ENCODE data around the gene TTC33.

DNA sequence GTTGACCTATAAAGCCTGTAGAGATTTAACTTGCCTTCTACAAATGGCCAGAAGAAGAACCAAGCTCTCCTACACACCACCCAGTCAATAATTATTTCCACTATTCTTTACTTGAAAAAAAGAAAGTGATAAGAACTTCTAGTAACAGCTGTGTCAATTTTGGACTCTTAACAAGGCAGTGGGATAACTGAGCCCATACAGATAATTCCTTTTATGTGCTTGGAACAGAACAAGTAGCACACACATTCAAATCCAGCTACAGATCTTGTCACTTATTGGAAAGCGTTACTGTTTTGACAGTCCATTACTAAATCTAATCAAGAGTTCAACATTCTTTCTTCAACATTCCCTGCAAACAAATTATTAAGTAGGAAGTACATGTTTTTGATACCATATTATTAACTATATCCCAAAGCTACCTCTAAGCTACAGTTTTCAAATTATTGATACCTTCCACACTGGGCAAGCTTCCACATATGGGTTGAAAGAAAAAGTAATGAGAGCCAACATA lies 69.7 kb downstream of the TTC33 start:
- TF ChIP-seq, protein P1, sequence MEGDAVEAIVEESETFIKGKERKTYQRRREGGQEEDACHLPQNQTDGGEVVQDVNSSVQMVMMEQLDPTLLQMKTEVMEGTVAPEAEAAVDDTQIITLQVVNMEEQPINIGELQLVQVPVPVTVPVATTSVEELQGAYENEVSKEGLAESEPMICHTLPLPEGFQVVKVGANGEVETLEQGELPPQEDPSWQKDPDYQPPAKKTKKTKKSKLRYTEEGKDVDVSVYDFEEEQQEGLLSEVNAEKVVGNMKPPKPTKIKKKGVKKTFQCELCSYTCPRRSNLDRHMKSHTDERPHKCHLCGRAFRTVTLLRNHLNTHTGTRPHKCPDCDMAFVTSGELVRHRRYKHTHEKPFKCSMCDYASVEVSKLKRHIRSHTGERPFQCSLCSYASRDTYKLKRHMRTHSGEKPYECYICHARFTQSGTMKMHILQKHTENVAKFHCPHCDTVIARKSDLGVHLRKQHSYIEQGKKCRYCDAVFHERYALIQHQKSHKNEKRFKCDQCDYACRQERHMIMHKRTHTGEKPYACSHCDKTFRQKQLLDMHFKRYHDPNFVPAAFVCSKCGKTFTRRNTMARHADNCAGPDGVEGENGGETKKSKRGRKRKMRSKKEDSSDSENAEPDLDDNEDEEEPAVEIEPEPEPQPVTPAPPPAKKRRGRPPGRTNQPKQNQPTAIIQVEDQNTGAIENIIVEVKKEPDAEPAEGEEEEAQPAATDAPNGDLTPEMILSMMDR (conservative IDR thresholded peaks at IDR 0.05; ENCODE audit: low read length), result no peak
- TF ChIP-seq EZH2phosphoT487 (IDR thresholded peaks at IDR 0.05; ENCODE audit: borderline replicate concordance), result no peak
